Stimulated activated CD4-positive, alpha-beta T cell treated with anti-CD3 and anti-CD28 coated beads, Interleukin-4, amount 100 ng/mL, for 4 hours (primary cell): ENCODE results near the gene LEUTX.
A peak's percentile ranks its signal among the peaks of the same experiment; 100 is the strongest.
"Not testable (repeated sequence)": the region's sequence is repeated elsewhere in the genome, so short reads cannot be mapped to it uniquely, and the experiment has no call there.

Experiments
- DNase-seq, 2 experiments: peaks; one replicate each; pipeline ENCODE4 v3.0.0-alpha.2; 2020

LEUTX gene, protein sequence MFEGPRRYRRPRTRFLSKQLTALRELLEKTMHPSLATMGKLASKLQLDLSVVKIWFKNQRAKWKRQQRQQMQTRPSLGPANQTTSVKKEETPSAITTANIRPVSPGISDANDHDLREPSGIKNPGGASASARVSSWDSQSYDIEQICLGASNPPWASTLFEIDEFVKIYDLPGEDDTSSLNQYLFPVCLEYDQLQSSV

DNA sequence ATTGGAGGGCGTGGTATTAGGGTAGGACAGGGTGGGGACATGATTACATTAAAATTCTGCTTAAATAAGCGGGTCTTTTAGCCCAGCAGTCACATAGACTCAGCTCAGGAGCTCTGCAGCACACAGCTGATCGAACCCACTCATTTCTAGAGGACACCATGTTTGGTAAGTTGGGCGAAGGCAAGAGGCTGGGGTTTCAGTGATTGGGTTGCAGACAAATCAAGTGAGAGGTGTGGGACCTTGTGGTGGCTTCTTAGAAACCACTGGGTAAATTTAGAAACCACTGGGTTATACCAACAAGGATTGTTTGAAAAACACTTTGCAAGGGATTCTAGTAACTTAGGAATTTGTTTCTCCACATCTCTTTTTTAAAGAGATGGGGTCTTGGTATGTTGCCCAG lies at the start of gene LEUTX:
Gene LEUTX, plus strand, starts transcription at position 92 of the 400 bp plus-strand sequence. Its CDS starts 67 bp downstream, at position 159.
- DNase-seq, result no peak

DNA sequence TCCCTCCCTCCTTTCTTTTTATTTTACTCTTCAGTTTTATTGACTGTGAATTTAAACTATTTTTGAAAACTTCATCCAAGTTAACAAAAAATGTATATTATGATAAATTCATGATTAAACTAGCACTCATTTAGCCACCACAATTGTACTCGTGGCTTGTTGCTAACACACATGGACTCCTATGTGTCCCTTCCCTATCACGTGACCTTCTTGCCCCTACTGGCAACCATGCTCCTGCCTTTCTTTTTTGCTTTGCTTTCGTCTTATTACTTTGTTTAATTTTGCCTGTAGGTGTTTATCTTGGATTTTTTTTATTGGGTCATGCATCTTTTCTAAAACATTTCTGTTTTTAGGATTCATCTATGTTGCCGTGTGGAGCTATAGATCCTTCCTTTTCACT lies 49.1 kb upstream of the LEUTX start:
- no peak for DNase-seq

DNA sequence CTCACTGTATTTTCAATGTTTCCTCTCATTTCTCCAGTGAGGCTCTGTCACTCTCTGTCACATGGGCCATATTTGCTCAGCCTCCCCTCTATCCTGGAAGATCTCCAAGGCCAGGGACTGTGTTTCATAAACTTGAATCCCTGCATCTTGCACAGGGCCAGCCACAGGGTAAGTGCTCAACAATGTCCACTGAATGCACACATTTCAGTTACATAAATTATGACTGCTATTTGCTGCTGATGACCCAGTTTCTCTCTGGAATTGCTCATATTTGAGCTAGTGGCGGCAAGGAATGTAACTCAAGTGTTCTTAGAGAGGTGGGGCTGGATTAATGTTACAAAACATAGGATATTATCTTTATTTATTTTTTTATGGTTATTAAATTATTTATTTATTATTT lies 47.0 kb upstream of the LEUTX start:
- DNase-seq, result no peak

DNA sequence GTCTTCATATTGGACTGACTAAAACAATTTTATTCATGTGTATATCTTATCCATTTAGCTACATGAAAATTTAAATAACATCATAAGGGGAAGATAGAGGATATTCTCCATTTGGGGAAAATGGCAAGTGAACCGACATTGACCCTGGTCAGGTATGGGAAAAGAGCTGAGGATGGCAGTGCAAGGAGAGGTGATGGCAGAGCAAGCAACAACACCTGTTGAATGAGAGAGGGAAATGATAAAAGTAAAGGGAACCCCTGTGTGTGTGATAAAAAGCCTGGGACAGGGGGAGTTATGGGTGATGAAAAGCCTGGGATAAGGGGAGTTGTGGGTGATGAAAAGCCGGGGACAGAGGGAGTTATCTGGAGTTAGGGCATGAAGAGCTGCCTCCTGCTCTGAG lies 44.8 kb upstream of the LEUTX start:
- no peak for DNase-seq

DNA sequence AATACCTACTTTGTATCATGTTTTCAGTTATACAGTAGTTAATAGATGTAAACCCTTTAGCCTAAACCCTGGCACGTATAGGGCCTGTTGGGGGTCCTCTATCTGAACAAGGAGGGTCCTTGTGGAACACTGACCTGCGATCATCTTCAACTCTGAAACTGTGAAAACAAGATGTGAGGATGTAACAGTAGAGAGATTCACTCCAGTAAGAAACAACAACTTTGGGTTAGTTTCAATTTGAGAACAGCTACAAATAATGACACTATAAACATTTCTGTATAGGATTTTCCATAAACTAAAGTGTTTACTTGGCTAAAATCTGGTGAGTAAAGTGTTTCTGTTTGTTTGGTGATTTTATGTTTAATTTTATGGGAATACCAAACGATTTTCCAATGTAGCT lies 43.0 kb upstream of the LEUTX start:
- no peak for DNase-seq

DNA sequence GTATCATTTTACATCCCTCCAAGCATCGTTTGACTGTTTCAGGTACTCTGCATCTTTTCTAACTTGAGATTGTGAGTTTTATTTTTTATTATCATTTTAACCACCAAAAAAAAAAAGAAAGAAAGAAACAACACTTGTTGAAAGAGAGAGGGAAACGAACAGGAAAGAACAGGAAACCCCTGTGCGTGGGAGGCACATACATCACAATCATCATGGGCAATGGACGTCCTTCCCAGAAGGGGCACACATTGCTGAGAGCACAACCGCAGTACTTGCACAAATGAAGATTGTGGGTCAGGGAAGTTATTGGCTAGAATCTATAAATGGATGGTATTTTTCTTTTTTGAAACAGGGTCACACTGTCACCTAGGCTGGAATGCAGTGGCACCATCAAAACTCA lies 42.6 kb upstream of the LEUTX start:
- DNase-seq, result no peak

DNA sequence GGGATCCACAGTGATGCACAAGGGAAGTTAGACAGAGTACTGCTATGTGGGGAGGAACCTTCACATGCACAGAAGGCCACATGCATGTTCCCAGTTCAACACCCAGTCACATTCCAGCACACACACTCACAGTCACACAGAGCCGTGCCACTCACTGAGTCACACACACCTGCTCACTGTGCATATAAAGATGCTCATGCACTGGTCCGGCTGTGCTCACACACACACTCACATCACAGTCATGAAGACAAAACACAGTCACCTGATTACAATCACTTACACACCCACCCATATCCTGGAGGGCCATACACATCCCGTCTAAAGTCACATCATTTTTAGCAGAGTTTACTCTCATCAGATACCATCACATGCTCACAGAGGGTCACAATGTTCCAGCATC lies 41.3 kb upstream of the LEUTX start:
- peak in 1 of 2 experiments; percentile 35 for DNase-seq

DNA sequence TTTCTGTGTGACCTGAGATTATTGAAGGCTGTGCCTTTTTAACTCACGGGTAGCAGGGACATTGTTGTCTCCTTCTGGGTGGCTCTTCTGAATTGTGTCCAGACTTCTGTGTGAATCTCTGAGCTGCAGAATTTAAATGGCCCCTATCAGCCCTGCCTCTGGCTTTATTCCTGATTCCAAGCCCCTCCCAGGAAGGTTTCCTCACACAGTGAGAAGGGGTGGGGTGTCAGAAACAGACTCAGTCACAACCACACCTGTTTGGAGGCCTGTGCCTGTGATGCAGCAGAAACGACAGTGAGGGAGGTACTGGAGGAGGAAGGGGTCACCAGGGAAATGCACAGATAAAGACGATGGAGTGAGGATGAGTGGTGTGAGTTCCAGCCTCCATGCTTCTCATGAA lies 40.8 kb upstream of the LEUTX start, which contains the start of gene CLC:
Gene CLC, minus strand, starts transcription at position 139 of the 400 bp plus-strand sequence. Its CDS starts 77 bp downstream, at position 62.
- DNase-seq, result no peak

DNA sequence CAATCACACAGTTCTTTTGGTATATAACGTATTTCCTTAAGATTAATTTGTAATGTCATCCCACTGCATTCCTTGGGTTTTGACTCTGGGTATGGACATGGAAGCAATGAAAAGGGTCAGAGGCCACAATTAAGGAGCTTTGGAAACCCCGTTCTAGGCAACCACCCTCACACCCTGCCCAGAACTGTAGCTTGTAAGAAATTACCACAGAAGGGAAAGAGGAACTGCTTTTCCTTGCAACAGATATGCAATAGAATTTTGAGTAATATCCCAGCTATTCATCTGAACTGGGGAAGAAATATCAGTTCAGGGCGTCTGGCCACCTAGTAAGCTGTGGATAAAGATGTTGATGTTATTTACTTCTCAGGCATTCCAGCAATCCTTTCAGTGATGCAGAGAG lies 39.8 kb upstream of the LEUTX start:
- no peak for DNase-seq

DNA sequence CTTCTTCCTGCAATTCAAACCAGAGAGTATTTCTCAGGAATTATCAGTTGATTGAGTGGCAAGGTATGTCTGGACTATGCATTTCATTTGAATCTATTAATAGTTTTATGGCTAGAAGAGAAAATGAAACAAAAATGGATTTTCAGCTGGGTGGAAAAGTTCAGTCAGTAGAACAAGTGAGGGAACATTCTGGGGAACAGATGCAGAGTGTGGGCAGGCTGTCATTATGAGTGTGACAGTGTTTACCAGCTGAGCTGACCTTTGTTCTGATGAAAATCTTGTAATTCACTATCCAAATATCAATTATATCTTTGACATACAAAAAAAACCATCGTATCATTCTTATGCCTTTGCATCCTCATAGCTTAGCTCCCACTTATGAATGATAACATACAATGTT lies 38.3 kb upstream of the LEUTX start:
- peak in 1 of 2 experiments; percentile 53 for DNase-seq

DNA sequence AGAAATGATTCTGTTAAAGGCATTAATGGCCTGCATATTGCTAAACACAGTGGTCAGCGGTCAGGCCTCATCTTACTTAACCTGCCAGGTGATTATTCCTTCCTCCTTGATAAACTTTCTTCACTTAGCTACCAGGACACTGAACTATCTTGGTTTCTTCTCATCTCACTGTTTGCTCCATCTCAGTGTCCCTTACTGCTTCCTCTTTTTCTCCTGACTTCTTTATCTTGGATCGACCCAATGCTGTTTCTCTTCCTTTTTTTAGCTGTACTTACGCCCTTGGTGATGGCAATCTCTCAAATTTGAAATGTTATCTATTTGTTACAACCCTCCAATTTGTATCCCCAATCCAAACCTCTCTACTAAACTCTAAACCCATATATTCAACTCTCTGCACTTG lies 33.0 kb upstream of the LEUTX start:
- DNase-seq, result no peak

DNA sequence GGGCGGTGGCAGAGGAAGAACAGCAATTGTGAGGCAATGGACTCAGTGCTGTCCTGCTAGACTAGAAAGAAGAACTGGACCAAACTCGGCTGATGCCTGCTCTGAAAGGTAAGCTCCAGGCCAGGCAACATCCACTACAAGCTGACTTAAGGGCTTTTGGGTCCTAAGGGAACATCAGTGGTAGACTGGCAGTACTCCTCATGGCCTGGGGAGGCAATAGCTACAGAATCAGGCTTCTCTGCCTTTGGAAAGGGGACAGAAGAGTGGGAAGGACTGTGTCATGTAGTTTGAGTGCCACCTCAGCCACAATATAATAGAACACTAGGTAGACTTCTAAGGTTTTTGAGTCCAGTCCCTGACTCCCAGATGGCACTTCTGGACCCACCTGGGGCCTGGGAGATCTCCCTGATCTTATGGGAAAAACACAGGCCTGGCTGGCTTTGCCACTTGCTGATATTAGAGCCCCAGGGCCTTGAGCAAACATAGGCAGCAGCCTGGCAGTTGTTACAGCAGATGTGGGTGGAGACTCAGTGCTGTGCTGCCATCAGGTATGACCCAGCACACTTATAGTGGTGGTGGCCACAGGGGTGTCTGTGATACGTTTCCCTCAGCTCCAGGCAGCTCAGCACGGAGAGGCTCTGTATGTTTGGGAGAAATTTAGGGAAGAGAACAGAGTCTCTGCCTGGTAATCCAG lies 31.7 kb upstream of the LEUTX start:
- DNase-seq, result no peak

DNA sequence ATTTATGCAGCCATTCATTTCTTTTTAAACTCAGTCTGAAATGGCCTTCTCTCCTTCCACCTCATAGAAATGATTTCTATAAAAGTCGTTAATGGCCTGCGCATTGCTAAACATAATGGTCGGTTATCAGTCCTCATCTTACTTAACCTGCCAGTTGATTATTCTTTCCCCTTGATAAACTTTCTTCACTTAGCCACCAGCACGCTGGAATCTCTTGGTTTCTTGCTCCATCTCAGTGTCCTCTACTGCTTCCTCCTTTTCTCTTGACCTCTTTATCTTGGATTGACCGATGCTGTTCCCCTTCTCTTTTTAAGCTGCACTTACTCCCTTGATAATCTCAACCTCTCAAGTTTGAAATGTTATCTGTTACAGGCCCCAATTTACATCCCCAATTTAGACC lies 28.7 kb upstream of the LEUTX start:
- no peak for DNase-seq

DNA sequence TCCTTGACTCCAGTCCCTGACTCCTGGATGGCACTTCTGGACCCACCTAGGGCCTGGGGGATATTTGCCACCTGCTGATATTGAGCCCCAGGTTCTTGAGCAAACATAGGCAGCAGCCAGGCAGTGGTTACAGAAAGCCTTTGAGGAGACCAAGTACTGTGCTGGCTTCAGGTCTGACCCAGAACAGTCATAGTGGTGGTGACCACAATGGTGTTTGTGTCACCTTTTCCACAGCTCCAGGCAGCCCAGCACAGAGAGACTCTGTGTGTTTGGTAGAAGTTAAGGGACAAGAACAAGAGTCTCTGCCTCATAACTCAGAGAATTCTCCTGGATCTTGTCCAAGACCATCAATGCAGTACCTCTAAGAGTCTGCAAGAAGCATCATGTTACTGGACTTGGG lies 26.3 kb upstream of the LEUTX start:
- DNase-seq, result no peak

DNA sequence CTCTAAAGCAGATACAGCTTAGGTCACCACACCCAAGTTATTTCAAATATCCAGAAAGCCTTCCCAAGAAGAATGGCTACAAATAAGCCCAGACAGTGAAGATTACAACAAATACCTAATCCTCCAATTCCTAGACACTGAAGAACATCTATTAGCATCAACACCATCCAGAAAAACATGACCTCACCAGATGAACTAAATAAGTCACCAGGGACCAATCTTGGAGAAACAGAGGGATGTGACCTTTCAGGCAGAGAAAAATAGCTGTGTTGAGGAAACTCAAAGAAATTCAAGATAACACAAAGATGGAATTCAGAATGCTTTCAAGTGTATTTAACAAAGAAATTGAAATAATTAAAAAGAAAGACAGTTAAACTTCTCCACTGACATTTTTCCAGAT lies 25.9 kb upstream of the LEUTX start:
- no peak for DNase-seq

DNA sequence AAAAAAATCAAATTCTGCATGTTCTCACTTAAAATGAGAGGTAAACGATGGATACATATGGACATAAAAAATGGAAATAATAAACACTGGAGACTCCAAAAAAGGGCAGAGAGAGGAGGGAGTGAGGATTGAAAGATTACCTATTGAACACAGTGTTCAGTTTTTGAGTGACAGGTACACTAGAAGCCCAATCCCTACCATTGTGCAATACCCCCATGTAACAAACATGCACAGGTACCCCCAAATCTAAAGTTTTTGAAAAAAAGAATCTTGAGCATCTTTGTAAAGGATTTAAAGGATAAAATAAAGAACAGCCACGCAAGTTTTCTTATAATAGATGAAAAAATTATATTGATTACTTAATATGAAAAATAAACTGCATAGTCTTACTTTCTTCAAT lies 24.1 kb upstream of the LEUTX start:
- no peak for DNase-seq

DNA sequence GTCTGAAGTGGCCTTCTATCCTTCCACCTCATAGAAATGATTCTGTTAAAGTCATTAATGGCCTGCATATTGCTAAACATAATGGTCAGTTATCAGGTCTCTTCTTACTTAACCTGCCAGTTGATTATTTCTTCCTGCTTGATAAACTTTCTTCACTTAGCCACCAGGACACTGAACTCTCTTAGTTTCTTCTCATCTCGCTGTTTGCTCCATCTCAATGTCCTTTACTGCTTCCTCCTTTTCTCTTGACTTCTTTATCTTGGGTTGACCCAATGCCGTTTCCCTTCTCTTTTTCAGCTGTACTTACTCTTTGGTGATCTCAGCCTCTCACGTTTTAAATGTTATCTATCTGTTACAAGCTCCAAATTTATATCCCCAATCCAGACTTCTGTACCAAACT lies 23.7 kb upstream of the LEUTX start:
- DNase-seq, result no peak

DNA sequence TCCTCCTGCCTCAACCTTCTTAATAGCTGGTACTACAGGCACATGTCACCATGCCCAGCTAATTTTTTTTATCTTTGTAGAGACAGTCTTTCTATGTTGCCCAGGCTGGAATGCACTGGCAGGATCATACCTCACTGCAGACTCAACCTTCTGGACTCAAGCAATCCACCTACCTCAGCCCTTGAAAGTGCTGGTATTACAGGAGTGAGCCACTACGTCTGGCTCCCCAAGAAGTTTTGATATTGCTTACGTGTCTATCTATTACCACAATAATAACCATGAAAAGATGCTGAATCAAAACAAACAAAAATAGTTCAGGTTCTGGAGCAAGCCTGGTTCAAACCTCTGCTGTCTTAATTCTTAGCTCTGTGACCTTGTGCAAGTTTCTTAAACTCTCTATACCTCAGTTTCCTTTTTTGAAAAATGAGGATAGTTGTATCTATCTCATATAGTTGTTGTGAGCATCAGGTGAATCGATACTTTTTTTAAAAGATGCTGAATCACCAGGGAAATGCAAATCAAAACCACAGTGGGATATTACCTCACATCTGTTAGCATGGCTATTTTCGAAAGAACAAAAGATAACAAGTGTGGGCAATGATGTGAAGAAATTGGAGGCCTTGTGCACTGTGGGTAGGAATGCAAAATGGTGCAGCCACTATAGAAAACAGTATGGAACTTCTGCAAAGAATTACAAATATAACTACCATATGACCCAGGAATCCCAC lies 19.0 kb upstream of the LEUTX start:
- no peak for DNase-seq

DNA sequence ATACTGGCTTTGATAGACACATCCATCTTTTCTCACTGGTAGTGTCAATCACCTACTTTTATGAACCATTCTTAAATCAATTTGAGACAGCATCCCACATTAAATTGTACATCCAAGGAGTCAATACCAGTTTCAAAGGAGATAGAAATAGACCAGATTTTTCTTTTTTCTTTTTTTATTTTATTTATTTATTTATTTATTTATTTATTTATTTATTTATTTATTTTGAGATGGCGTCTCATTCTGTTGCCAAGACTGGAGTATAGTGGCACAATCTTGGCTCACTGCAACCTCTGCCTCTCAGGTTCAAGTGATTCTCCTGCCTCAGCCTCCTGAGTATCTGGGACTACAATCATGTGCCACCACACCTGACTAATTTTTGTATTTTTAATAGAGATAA lies 16.8 kb upstream of the LEUTX start:
- DNase-seq, result not testable (repeated sequence)

DNA sequence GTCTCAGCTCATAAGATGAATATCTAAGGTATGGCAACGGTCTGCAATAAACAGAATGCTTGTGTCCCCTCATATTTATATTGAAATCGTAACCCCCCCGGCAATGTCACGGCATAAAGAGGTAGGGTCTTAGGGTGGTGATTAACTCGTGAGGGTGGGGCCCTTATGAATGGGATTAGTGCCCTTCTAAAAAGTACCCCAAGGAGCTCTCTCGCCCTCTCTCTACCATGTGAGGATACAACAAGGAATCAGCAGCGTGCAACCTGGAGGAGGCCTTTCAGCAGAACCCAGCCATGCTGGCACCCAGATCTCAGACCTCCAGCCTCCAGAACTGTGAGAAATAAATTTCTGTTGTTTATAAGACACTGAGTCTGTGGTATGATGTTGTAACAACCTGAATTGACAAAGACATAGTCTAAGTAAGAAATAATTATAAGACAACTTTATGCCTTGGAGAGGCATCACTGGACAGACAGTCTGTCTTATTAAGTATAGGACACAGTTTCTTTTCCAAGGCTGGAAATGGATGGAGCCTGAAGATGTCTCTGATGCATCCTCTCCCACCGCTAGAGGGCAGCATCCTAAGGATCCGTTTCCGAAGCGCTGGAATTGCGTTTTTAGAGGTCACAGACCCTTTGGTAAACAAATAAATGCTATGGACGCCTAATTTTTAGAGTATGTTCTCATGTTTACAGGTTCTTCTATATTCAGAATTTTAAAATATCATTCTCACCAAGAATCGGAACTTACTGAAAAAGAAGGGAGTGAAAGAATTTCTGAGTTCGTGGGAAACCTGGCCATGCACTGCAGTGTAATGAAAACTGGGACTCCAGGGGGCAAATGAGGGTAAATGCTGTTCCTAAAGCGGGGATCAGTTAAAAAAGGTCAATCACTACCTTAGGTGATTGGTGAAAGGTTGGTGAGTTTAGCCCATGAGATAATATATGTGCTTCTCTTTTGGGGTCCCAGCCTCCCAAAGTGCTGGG lies 13.3 kb upstream of the LEUTX start:
- DNase-seq, result peak in 1 of 2 experiments; percentile 31

DNA sequence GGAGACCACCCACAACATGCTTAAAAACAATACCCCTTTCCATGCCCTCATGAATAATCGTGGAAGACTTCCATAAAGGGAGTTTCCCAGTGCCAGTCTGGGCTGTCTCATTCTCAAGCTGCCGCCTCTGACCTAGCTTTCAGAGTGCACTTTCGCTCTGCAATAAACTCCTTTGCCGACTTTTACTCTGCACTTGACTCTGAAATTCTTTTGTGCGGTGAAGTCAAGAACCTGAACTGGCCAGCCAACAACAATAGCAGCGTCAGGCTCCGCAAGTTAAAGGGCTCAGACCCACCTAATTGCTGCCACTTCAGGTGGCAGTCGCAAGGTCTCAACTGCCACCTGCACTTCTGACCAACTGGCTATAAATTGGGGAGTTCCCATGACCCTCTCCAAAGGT lies 10.3 kb upstream of the LEUTX start:
- no peak for DNase-seq

DNA sequence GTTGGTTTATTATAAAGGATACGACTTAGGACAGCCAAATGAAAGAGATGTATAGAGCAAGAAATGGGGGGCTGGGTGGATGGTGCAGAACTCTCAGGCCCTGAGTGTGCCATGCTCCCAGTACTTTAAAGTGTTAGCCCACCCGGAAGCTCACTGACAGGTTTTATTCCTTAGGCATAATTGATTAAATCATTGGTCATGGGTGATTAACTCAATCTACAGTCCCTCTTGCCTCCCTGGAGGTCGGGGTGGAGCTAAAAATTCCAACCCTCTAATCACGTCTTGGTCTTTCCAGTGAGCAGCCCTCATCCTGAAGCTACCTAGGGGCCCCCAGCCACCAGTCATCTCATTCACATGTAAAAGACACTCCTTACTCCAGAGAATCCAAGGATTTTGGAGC lies 9.9 kb upstream of the LEUTX start:
- no peak for DNase-seq

DNA sequence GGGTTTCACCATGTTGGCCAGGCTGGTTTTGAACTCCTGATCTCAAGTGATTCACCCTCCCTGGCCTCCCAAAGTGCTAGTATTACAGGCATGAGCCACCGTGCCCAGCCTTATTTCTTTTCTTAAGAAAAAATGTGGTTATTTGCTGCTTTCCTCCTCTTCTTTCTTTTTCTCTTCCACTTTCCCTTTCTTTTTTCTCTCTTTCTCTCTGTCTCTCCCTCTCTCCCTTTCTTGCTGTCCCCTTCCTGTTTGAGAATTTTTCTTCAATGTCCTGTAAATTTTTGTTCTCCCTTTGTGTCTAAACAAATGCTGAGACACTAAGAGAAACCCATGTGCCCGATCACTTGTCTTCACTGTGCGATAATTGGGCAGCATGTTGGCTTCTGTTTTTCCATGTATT lies 2.2 kb downstream of the LEUTX start:
- DNase-seq, result no peak
